Urinary bladder (tissue), 4 donors: Measurements from ENCODE around the gene MYCBPAP. TPM values are rescaled to one million over a fixed set of nuclear protein-coding genes. Genes with fewer than 3 reads are reported as not detected.

ENCODE experiments used
- DNase-seq: peaks from one replicate; pipeline ENCODE4 v3.0.0-alpha.2; 2015; ENCODE audit errors: extremely low spot score
- H3K27ac ChIP-seq: one replicate; pipeline ENCODE4 v1.5.1; 2013; ENCODE audit warnings: low read depth, mild to moderate bottlenecking, moderate library complexity
- H3K36me3 ChIP-seq: one replicate; pipeline ENCODE4 v1.6.1; 2013; ENCODE audit warnings: mild to moderate bottlenecking, moderate library complexity; ENCODE audit not compliant: insufficient read depth
- H3K4me1 ChIP-seq: one replicate; pipeline ENCODE4 v1.6.1; 2013; ENCODE audit warnings: mild to moderate bottlenecking, moderate library complexity; ENCODE audit not compliant: insufficient read depth
- H3K4me3 ChIP-seq: one replicate; pipeline ENCODE4 v1.5.1; 2013; ENCODE audit warnings: low read depth, low read length
- WGBS: extraction: QIAGEN DNeasy Blood & Tissue Kit; methylation state at CpG from one replicate; pipeline ENCODE4 v1.1.7; 2013; 5-methylcytosine and 5-hydroxymethylcytosine counted together
- polyA plus RNA-seq: library from polyadenylated mRNA; stranded (reverse); fragments of 200-250 nt; gene quantifications from one replicate; pipeline ENCODE4 v1.2.3, GENCODE V29; 2013
- total RNA-seq: library from RNA; depleted of rRNA; stranded (reverse); fragments of >200 nt; gene quantifications from one replicate; pipeline ENCODE4 v1.2.3, GENCODE V29; 2014
- donor health status: healthy with polysubstance abuse.
- donor health status: healthy.

MYCBPAP gene
- total RNA-seq, result 1.3 TPM
- 0.23 TPM for polyA plus RNA-seq

DNA sequence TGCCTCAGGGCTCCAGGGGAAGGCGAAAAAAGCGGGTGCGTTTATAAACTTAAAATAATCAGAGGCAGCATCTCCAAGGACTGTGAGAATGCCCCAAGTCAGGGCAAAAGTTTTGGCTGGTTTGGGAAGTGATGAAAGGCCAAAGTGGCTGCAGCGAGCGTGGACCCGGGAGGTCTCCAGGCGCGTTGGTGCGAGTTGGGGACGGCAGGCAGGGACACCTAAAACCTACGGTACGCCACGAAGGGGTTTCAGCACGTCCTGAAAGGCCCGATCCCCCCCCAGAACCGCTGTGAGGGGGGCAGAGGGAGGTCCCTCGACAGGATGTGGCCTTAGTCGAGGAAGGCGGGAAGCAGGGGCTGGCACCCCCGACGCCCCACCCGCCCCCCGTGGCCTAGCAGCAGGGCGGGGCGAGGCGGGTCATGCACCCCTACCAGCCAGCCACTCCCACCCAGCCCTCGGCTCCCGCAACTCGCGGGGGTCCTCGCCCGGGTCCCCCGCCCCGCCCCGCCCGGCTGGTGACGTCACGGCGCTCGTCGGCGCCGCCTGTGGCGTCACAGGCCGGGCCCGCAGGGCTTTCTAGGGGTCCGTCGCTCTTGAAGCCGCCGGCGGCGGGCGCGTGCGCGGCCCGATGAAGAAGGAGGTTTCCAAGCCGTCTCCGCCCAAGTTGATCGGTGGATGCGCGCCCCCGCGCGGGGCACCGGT is at the start of gene MYCBPAP:
Gene MYCBPAP, plus strand, starts transcription at position 569 of the 702 bp plus-strand sequence. CDS start 236 bp downstream, outside the sequence.
- no peak for DNase-seq
- 9% methylated on average over 66 of the region's 66 CpGs for WGBS
- Histone ChIP-seq H3K4me3 (peak within 1 kb of the TSS; percentile 51), H3K4me1 (no peaks in the 10 kb centered on the region), H3K36me3 (no peaks in the 10 kb centered on the region), H3K27ac (peak within 1 kb of the TSS; percentile 55)

DNA sequence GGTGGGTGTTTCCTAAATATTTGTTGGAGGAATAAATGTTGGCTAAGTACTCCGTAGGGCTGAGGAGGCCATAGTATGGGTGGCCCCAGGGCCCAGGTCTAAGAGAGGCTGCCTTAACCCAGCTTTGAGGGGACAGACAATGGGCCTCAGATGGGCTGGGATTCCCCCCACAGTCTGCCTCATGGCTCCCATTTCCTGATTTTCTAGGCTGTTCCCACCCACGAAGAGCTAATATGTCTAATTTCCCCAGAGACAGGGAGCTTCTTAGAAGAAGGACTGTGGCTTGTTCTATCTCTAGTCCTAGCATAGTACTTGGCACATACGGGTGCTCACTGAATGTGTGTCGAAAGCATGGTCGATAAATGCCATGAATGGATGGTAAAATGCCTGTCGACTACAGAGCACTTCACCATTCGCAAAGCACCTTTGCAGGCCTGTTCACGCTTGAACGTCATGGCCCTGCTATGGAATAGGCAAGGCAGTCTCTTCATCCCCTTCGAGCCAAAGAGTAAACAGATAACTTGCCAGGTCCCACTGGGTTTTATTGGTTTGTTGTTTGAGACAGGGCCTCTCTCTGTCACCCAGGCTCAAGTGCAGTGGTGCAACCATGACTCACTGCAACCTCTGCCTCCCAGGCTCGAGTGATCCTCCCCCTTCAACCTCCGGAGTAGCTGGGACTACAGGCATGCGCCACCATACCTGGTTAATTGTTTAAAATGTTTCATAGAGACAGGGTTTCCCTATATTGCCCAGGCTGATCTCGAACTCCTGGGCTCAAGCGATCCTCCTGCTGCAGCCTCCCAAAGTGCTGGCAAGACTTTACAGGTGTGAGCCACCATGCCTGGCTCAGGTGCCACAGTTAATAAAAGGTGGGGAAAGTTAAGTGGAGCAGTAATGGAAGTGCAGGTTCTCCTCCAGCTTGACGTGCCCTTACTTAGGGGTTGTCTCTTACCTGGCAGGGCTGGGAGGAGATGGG is 49.2 kb upstream of the MYCBPAP start:
- H3K4me3 ChIP-seq, result no peak overlapping the region
- H3K4me1 ChIP-seq, result no peaks in the 10 kb centered on the region
- H3K27ac ChIP-seq, result no peak overlapping the region
- no peak for DNase-seq
- no peaks in the 10 kb centered on the region for H3K36me3 ChIP-seq
- WGBS, result 72% methylated on average over 16 of the region's 16 CpGs

DNA sequence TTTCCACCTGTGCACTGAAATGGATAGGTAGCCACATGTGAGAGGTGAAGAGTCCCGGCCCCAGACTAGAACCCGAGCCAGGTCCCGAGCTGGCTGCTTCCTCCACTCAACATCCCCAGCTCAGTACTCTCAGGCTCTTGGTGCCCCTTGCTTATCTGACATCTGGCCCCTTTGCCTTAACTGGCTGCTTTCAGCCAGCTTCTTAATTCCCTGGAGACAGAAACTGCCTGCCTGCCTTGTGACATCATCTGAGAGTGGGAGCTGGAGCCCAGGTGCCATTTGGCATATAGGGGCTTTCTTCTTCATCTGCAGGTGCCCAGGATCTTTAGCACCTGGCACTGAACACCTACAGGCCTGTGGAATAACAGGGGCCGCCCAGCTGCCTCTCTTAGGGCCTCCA is 48.5 kb upstream of the MYCBPAP start:
- H3K27ac ChIP-seq, result no peak overlapping the region
- DNase-seq, result no peak
- no peaks in the 10 kb centered on the region for H3K36me3 ChIP-seq

GRCh38 chr17:50460831-50461526 is 47.3 kb upstream of the MYCBPAP start:
- DNase-seq, result no peak
- Histone ChIP-seq H3K4me3 (no peak overlapping the region), H3K36me3 (no peaks in the 10 kb centered on the region), H3K27ac (no peak overlapping the region), H3K4me1 (no peaks in the 10 kb centered on the region)
- WGBS, result 95% methylated on average over 9 of the region's 9 CpGs

More for the DNA sequence above, 48.5 kb upstream of the MYCBPAP start:
- Histone ChIP-seq H3K4me3 (no peak overlapping the region), H3K4me1 (no peaks in the 10 kb centered on the region)
- WGBS, result 77% methylated on average over 4 of the region's 4 CpGs

GRCh38 chr17:50461550-50462132 is 46.6 kb upstream of the MYCBPAP start:
- H3K4me1 ChIP-seq, result no peaks in the 10 kb centered on the region
- no peak for DNase-seq
- no peak overlapping the region for H3K4me3 ChIP-seq
- WGBS, result 94% methylated on average over 14 of the region's 14 CpGs
- no peak overlapping the region for H3K27ac ChIP-seq
- H3K36me3 ChIP-seq, result no peaks in the 10 kb centered on the region

DNA sequence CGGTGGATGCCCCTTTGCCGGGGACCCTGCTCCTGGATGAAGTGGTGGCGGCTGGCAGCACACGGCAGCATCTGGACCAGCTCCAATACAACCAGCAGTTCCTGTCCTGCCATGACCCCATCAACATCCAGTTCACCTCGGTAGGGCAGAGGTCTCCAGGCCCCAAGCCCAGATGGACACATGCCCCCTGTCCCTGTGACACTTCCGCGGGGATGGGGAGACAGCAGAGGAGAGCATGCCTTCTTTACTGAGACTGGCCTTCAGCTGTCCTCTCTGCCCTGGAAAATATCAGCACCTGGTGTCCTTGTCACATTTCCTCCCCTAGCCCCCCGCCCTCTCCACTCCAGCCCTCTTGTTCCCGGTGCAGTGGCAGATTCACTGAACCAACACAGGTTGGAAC is 45.8 kb upstream of the MYCBPAP start:
- no peak overlapping the region for H3K27ac ChIP-seq
- WGBS, result 90% methylated on average over 9 of the region's 9 CpGs
- H3K4me3 ChIP-seq, result no peak overlapping the region
- no peak for DNase-seq
- no peaks in the 10 kb centered on the region for H3K36me3 ChIP-seq
- no peaks in the 10 kb centered on the region for H3K4me1 ChIP-seq

GRCh38 chr17:50464121-50464520 is 44.1 kb upstream of the MYCBPAP start:
- WGBS, result 93% methylated on average over 3 of the region's 3 CpGs

DNA sequence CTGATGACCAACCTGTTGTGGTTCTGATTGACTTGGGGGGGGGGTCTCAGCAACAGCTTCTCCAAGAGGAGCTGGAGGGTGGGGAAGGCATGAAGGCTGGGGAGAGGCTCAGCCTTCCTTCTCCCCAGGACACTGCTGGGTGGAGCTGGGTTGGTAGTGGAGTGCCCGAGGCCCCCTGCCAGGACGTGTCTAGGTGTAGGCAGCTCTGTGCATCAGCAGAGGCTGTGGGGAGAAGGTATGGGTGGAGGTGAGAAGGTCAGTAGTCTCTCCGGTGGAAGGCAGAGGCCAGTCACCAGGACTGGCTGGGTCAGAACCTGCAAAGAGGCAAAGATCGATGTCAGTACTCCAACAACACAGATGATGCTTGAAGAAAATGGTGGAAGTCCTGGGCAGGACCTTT is 43.5 kb upstream of the MYCBPAP start:
- H3K36me3 ChIP-seq, result no peaks in the 10 kb centered on the region

More at GRCh38 chr17:50464121-50464520, 44.1 kb upstream of the MYCBPAP start:
- DNase-seq, result no peak
- Histone ChIP-seq H3K27ac (no peak overlapping the region), H3K4me1 (no peaks in the 10 kb centered on the region), H3K4me3 (no peak overlapping the region), H3K36me3 (no peaks in the 10 kb centered on the region)

DNA sequence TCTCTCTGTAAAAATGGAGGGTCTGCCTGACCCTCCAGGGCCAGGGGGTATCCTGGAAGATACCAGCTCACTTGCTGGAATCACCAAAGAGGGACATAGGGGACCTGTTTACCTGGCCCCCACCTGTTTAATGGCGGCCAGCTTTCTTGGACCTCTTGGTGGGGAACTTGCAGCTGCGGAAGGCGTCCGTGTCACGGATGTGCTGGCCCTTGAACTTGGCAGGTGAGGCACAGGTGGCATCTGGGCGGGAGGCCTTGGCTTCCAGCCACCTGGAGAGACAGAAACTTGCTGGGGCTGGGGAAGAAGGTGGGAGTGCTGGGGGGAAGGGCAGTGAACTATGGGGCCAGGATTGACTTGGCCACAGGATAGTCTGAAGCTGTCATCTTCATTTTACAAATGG is 43.1 kb upstream of the MYCBPAP start:
- H3K4me1 ChIP-seq, result no peaks in the 10 kb centered on the region
- H3K4me3 ChIP-seq, result no peak overlapping the region
- DNase-seq, result no peak
- no peak overlapping the region for H3K27ac ChIP-seq
- H3K36me3 ChIP-seq, result no peaks in the 10 kb centered on the region
- 94% methylated on average over 6 of the region's 6 CpGs for WGBS

More for the DNA sequence above, 43.5 kb upstream of the MYCBPAP start:
- H3K4me1 ChIP-seq, result no peaks in the 10 kb centered on the region
- H3K27ac ChIP-seq, result no peak overlapping the region
- DNase-seq, result no peak
- H3K4me3 ChIP-seq, result no peak overlapping the region
- WGBS, result 80% methylated on average over 4 of the region's 4 CpGs

DNA sequence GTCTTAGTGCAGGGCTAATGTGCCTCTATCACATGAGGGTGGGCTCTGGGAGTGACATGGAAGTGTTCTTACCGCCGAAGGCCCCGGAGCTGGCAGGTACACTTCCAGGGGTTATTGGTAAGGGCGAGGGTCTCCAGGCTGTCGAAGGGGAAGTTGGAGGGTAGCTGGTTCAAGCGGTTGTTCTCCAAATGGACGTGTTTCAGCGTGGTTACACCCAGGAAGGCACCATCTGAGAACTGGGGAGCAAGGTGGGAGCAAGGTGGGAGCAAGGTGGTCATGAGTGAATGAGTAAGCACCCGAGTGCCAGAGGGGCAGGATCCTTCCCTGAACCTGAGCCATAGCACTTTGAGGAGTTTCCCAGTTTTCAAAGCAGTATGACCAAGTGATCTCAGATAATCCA is 42.6 kb upstream of the MYCBPAP start:
- DNase-seq, result no peak
- Histone ChIP-seq H3K27ac (no peak overlapping the region), H3K4me1 (no peaks in the 10 kb centered on the region), H3K4me3 (no peak overlapping the region), H3K36me3 (no peaks in the 10 kb centered on the region)
- 96% methylated on average over 9 of the region's 9 CpGs for WGBS

DNA sequence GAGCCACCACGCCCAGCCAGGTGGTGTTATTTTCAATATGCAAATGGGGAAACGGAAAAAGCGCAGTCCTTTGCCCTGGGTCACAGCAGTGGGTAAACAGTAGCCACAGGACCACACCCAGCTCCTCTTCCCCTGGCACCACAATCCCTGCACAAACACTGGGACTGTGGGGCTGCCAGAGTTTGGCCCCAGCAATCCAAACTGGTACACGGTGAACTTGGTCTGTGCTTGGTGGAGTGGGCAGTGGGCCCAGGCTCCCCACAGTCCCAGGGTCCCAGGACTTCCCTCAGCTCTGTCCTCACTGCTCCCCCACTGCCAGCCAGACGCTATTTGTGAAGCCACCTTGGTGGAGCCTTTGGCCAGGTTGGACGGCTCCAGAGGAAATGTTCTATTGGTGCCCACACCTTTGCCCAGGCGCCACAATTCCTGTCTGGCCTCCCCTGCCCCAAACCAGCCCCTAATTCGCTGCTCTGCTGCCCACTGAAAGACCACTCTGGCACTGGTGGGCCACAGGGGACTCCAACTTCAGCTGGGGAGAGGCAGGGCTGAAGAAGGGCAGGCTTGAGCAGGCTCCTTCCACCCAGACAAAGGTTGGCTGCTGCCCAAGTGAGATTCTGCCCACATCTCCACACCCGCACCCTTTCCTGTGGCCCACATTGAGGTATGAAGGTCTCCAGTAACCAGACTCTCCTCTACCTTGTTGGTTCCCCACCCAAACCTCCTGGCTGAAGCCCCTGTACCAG is 41.7 kb upstream of the MYCBPAP start:
- Histone ChIP-seq H3K27ac (peak overlapping the region; percentile 57), H3K36me3 (no peaks in the 10 kb centered on the region), H3K4me1 (no peaks in the 10 kb centered on the region), H3K4me3 (no peak overlapping the region)
- DNase-seq, result no peak
- 86% methylated on average over 9 of the region's 9 CpGs for WGBS

DNA sequence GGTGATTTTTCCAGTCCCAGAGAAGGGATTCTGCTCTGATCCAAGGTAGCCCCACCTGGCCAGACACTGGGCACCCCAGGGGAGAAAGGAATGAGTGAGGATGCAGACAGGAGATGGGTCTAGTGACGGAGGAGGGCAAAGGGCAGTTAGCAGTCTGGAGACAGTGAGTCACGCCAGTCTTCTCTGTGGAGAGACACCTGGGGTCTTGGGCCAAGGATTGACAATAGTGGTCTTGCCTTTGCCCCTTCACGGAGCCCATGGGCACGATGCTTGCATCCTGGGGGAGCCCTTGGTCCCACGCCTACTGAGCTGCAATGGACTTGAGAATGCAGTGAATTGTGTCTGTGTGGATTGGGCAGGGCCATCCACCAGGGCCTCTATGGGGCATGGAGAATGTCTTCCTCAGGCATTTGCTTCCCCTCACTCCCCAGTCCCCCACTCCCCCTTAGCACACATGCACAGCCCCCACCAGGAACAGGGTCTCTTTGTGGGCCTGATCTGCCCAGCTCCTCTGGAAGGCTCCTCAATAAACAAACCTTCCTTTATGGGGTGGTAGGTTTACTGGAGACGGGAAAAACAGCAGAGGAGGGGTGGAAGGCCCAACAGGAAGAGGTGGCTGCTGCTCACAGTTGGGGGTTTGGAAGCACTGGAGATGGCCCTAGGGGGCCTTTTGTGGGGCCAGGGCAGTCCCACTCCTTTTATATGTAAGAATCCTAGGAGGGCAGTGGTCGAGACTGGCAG is 41.0 kb upstream of the MYCBPAP start:
- H3K4me3 ChIP-seq, result no peak overlapping the region

More for the DNA sequence above, 41.0 kb upstream of the MYCBPAP start:
- Histone ChIP-seq H3K27ac (peak overlapping the region; percentile 57), H3K4me1 (no peaks in the 10 kb centered on the region), H3K36me3 (no peaks in the 10 kb centered on the region)
- WGBS, result 81% methylated on average over 7 of the region's 7 CpGs
- DNase-seq, result no peak
